ENCODE data around the gene HPS4. TPM values are rescaled to one million over a fixed set of nuclear protein-coding genes. Genes with fewer than 3 reads are reported as not detected.

Gene HPS4
- total RNA-seq, 2 experiments from 2014 or later: 51.8 to 53.5 TPM

DNA sequence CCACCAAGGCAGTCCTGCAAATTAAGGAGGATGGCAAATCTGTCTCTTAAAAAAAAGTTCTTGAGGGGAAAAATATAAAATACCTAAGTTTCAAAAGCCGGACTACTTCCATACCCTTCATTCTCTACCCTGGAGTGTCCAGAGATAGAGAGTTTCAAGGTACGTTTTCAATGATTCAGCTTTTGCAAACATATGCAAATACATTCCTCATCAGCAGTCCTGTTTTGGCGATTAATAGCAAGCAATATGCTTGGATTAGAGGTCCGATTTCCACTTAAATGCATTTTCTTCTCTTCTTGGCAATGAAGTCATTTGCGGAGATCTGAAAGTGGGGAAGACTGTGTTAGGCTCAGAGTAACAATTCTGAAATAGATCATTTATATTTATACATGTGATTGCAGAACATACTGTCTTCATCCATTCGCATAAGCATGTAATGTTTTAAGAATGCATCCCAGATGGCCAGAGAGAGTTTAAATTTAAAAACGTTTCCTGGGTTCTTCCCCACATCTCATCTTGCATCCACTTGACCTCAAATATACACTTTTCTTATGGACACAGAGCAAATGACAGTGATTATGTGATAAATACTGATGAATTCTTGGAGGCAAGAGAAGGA is 42.5 kb upstream of the HPS4 start:
- H3K36me3 Mint-ChIP-seq (ENCODE audit: low read depth): peaks cover 21% of the 10 kb centered on the region

DNA sequence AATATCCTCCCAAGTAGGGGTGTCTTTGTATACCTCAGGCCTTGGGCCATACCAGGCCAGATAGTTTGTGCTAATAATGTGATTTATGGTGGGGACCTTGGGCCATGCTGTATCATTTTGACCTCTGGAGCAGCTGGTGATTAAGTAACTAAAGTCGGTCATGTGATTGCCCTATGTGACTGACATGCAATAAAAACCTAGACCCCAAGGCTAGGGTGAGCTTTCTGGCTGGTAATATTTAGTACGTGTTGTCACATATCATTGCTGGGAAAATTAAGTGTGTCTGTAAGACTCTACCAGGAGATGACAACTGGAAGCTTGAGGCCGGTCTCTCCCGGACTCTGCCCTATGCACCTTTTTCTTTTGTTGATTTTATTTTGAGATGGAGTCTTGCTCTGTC is 41.3 kb upstream of the HPS4 start:
- peaks cover 15% of the 10 kb centered on the region for H3K36me3 Mint-ChIP-seq (ENCODE audit: low read depth)
- no peaks in the 10 kb centered on the region for H3K27me3 Mint-ChIP-seq
- POLR2A ChIA-PET: interaction anchor here (1.0 kb wide), 1 partner anchor 9 kb away, joined by 3 read pairs; no protein-coding TSS in a partner anchor
- no peak overlapping the region for H3K4me3 Mint-ChIP-seq
- no peak overlapping the region for H3K27ac Mint-ChIP-seq
- H3K4me1 Mint-ChIP-seq (ENCODE audit: low read depth): no peaks in the 10 kb centered on the region
- DNase-seq (no peak), ATAC-seq (no peak)
- CTCF ChIA-PET: no interaction called here
- no peaks in the 10 kb centered on the region for H3K9me3 Mint-ChIP-seq
- intact Hi-C loops (cut with micrococcal nuclease): no loop called here
- TF ChIP-seq, protein P1, sequence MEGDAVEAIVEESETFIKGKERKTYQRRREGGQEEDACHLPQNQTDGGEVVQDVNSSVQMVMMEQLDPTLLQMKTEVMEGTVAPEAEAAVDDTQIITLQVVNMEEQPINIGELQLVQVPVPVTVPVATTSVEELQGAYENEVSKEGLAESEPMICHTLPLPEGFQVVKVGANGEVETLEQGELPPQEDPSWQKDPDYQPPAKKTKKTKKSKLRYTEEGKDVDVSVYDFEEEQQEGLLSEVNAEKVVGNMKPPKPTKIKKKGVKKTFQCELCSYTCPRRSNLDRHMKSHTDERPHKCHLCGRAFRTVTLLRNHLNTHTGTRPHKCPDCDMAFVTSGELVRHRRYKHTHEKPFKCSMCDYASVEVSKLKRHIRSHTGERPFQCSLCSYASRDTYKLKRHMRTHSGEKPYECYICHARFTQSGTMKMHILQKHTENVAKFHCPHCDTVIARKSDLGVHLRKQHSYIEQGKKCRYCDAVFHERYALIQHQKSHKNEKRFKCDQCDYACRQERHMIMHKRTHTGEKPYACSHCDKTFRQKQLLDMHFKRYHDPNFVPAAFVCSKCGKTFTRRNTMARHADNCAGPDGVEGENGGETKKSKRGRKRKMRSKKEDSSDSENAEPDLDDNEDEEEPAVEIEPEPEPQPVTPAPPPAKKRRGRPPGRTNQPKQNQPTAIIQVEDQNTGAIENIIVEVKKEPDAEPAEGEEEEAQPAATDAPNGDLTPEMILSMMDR (IDR thresholded peaks at IDR 0.05): no peak

More for the DNA sequence above, 42.5 kb upstream of the HPS4 start:
- no peaks in the 10 kb centered on the region for H3K4me1 Mint-ChIP-seq (ENCODE audit: low read depth)
- intact Hi-C loops (cut with micrococcal nuclease): no loop called here
- H3K4me3 Mint-ChIP-seq: no peak overlapping the region
- H3K9me3 Mint-ChIP-seq: no peaks in the 10 kb centered on the region
- POLR2A ChIA-PET: interaction anchor here (1.0 kb wide), 2 partner anchors 11 kb away, joined by 3 to 4 read pairs; no protein-coding TSS in a partner anchor
- TF ChIP-seq, protein P1 (IDR thresholded peaks at IDR 0.05): no peak
- no peak for DNase-seq
- peak overlapping the region; percentile 5 for H3K27ac Mint-ChIP-seq
- CTCF ChIA-PET: no interaction called here
- no peak for ATAC-seq
- H3K27me3 Mint-ChIP-seq: no peaks in the 10 kb centered on the region

DNA sequence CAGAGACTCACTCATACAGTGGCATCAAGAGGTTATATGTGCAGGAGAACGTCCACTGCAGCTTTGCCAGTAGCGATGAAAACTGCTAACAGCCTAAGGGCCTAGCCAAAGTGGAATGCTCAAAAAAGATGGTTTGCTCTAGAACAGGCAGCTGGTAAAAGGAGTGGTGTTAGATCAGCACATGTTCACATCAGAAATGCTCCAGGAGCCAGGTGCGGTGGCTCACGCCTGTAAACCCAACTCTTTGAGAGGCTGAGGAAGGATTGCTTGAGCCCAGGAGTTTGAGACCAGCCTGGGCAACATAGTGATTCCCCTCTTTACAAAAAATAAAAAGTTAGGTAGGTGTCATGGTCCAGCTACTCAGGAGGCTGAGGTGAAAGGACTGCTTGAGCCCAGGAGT is 39.0 kb upstream of the HPS4 start:
- TF ChIP-seq, protein P1 (IDR thresholded peaks at IDR 0.05): no peak
- ChIA-PET CTCF (interaction anchor here (0.9 to 1.6 kb wide), 3 partner anchors 10 to 122 kb away, joined by 3 to 6 read pairs (median 3); no protein-coding TSS in a partner anchor), POLR2A (interaction anchor here (1.1 to 1.7 kb wide), 4 partner anchors 10 to 119 kb away, joined by 3 to 6 read pairs (median 4); partner anchors contain the start of genes HPS4, SRRD and TFIP11)
- intact Hi-C loops (cut with micrococcal nuclease): no loop called here
- no peak overlapping the region for H3K4me3 Mint-ChIP-seq
- H3K9me3 Mint-ChIP-seq: no peaks in the 10 kb centered on the region
- DNase-seq: no peak
- H3K27me3 Mint-ChIP-seq: no peaks in the 10 kb centered on the region
- ATAC-seq: no peak
- H3K36me3 Mint-ChIP-seq (ENCODE audit: low read depth): peaks cover 10% of the 10 kb centered on the region
- H3K27ac Mint-ChIP-seq: no peak overlapping the region
- H3K4me1 Mint-ChIP-seq (ENCODE audit: low read depth): no peaks in the 10 kb centered on the region

DNA sequence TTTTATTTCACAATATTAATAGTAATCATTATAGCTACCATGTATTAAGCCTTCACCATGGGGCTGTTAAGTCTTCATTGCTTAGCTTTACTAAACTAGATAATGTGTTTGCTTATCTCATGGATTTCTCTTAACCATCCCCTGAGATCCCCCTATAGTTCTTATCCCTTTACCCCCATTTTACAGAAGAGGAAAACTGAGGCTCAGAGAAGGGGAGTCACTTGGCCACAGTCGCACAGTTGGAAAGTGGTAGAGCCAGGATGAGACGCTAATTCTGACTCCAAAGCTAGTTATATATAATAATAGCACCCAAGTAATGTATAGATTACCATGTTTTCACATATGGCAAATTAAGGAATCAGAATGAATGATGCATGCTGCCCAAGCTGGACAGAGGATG is 38.4 kb upstream of the HPS4 start:
- no peaks in the 10 kb centered on the region for H3K4me1 Mint-ChIP-seq (ENCODE audit: low read depth)
- TF ChIP-seq, protein P1 (IDR thresholded peaks at IDR 0.05): no peak
- ChIA-PET CTCF (interaction anchor here (1.0 to 1.6 kb wide), 2 partner anchors 10 to 18 kb away, joined by 3 to 6 read pairs; no protein-coding TSS in a partner anchor), POLR2A (interaction anchor here (0.9 to 1.7 kb wide), 5 partner anchors 9 to 120 kb away, joined by 3 to 6 read pairs (median 3); partner anchors contain the start of genes HPS4, SRRD and TFIP11)
- H3K27ac Mint-ChIP-seq: no peak overlapping the region
- H3K9me3 Mint-ChIP-seq: no peaks in the 10 kb centered on the region
- ATAC-seq (no peak), DNase-seq (no peak)
- H3K27me3 Mint-ChIP-seq: no peaks in the 10 kb centered on the region
- intact Hi-C loops (cut with micrococcal nuclease): no loop called here
- no peak overlapping the region for H3K4me3 Mint-ChIP-seq
- H3K36me3 Mint-ChIP-seq (ENCODE audit: low read depth): peaks cover 9% of the 10 kb centered on the region

DNA sequence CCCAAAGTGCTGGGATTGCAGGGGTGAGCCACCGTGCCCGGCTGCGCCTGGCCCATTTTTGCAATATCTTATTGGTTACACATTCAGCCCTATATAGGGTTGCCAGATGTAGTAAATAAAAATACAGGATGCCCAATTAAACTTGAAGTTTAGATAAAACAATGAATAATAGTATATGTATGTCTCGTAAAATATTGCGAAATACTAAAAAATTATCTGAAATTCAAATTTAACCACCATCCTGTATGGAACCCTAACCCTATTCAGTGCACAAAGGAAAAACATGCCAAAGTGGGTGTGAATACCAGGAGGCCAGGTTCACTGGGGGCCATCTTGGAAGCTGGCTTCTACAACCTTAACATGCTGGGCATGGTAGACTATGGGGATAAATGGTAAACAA is 33.8 kb upstream of the HPS4 start:
- Mint-ChIP-seq H3K27me3 (no peaks in the 10 kb centered on the region), H3K9me3 (no peaks in the 10 kb centered on the region), H3K4me3 (no peak overlapping the region), H3K4me1 (ENCODE audit: low read depth) (peaks cover 12% of the 10 kb centered on the region), H3K36me3 (ENCODE audit: low read depth) (no peaks in the 10 kb centered on the region), H3K27ac (no peak overlapping the region)
- intact Hi-C loops (cut with micrococcal nuclease): no loop called here
- DNase-seq (no peak), ATAC-seq (no peak)
- TF ChIP-seq, protein P1 (IDR thresholded peaks at IDR 0.05): no peak
- POLR2A ChIA-PET: interaction anchor here (0.6 kb wide), 1 partner anchor 19 kb away, joined by 3 read pairs; no protein-coding TSS in a partner anchor
- CTCF ChIA-PET: interaction anchor here (0.7 to 1.6 kb wide), 3 partner anchors 14 to 114 kb away, joined by 3 to 7 read pairs (median 3); no protein-coding TSS in a partner anchor
